H1 (cell line): ENCODE data around the gene SLC44A5. TPM values are rescaled to one million over a fixed set of nuclear protein-coding genes. Genes with fewer than 3 reads are reported as not detected.

Experiments used
- CTCF ChIA-PET: fragments of 300-600 bp; sonication (Branson Sonifier 250); formaldehyde crosslinking; loops from one replicate; lab custom pipeline; 2021; ENCODE audit not compliant: partially characterized antibody; lab: Charles Lee
- POLR2A ChIA-PET: fragments of 300-600 bp; sonication (Branson Sonifier 250); formaldehyde crosslinking; loops from one replicate; lab custom pipeline; 2021; ENCODE audit warnings: inconsistent platforms; ENCODE audit not compliant: partially characterized antibody; lab: Charles Lee
- DNase-seq, 2 experiments: peaks; one replicate each; pipeline versions ENCODE4 v3.0.0 to v3.0.0-alpha.2; 2010 to 2022; ENCODE audit warnings: low spot score in 2 of 2, low read depth in 1 of 2, mixed read lengths in 1 of 2
- FAIRE-seq: peaks from 2 replicates; lab custom pipeline; 2011; peaks lifted over from hg19 to GRCh38; lab: Jason Lieb, UNC
- H2AFZ ChIP-seq: 2 replicates; pipeline ENCODE4 v1.8.1; 2012; ENCODE audit warnings: low read length, inconsistent platforms
- H2AK5ac ChIP-seq: 2 replicates; pipeline ENCODE4 v1.6.1; 2013; ENCODE audit warnings: low read depth, low read length
- H2BK120ac ChIP-seq: replicated peaks from 2 replicates; pipeline ENCODE3; 2013; ENCODE audit warnings: low read depth, low read length, inconsistent platforms
- H2BK12ac ChIP-seq: 2 replicates; pipeline ENCODE4 v1.6.1; 2013; ENCODE audit warnings: low read depth, low read length
- H2BK15ac ChIP-seq: 2 replicates; pipeline ENCODE4 v1.6.1; 2013; ENCODE audit warnings: low read length
- H2BK20ac ChIP-seq: 2 replicates; pipeline ENCODE4 v1.6.1; 2013; ENCODE audit warnings: low read length
- H2BK5ac ChIP-seq: 2 replicates; pipeline ENCODE4 v1.6.1; 2013; ENCODE audit warnings: low read depth, low read length
- H3K14ac ChIP-seq: 2 replicates; pipeline ENCODE4 v1.6.1; 2013; ENCODE audit warnings: inconsistent platforms; ENCODE audit not compliant: insufficient read length
- H3K18ac ChIP-seq: 2 replicates; pipeline ENCODE4 v1.6.1; 2013; ENCODE audit warnings: low read length; ENCODE audit errors: extremely low read depth
- H3K23ac ChIP-seq: 2 replicates; pipeline ENCODE4 v1.6.1; 2013; ENCODE audit warnings: inconsistent platforms; ENCODE audit not compliant: insufficient read length
- H3K23me2 ChIP-seq: 2 replicates; pipeline ENCODE4 v1.6.1; 2013; ENCODE audit warnings: low read depth, low read length
- H3K27ac ChIP-seq: 2 replicates; pipeline ENCODE4 v1.6.1; 2011; ENCODE audit warnings: low read depth, low read length, inconsistent platforms
- H3K27me3 ChIP-seq, 4 experiments: replicated peaks in 1 of 4; 1 replicate in 1 of 4; 2 replicates in 3 of 4; pipeline versions ENCODE4 v1.6.1 to v1.8.1; 2011 to 2013; ENCODE audit warnings: low read length in 3 of 4, mild to moderate bottlenecking in 3 of 4, inconsistent platforms in 2 of 4, mixed read lengths in 2 of 4, moderate library complexity in 1 of 4; ENCODE audit not compliant: control insufficient read depth in 3 of 4, insufficient read depth in 3 of 4; ENCODE audit errors: extremely low read depth in 1 of 4
- H3K36me3 ChIP-seq, 4 experiments: 2 replicates each; pipeline versions ENCODE4 v1.6.1 to v1.8.1; 2011 to 2013; ENCODE audit warnings: mild to moderate bottlenecking in 4 of 4, low read length in 3 of 4, moderate library complexity in 2 of 4, control low read depth in 1 of 4, inconsistent platforms in 1 of 4; ENCODE audit not compliant: insufficient read depth in 4 of 4, control insufficient read depth in 2 of 4
- H3K4ac ChIP-seq: replicated peaks from 2 replicates; pipeline ENCODE3; 2013; ENCODE audit warnings: low read length, low read depth, mixed read lengths, inconsistent platforms; ENCODE audit not compliant: insufficient read length
- H3K4me1 ChIP-seq, 4 experiments: replicated peaks in 1 of 4; 1 replicate in 1 of 4; 2 replicates in 3 of 4; pipeline versions ENCODE4 v1.6.1 to v1.8.1; 2011 to 2013; ENCODE audit warnings: low read length in 3 of 4, inconsistent platforms in 2 of 4, mixed read lengths in 1 of 4; ENCODE audit not compliant: insufficient read depth in 4 of 4, control insufficient read depth in 3 of 4
- H3K4me2 ChIP-seq, 2 experiments: 2 replicates each; pipeline versions ENCODE4 v1.6.1 to v1.8.1; 2011 to 2013; ENCODE audit warnings: low read depth in 2 of 2, low read length in 2 of 2, control low read depth in 1 of 2, inconsistent platforms in 1 of 2, mild to moderate bottlenecking in 1 of 2; ENCODE audit not compliant: insufficient read depth in 1 of 2
- H3K4me3 ChIP-seq, 4 experiments: fragments of 200-600, 300-600 bp in 1 of 4; sonication (generic), shearing (Covaris generic), sonication (Bioruptor Twin) in 1 of 4; 2 replicates each; pipeline versions ENCODE4 v1.5.1 to v1.8.1; 2011 to 2016; ENCODE audit warnings: low read length in 4 of 4, low read depth in 3 of 4, control low read depth in 2 of 4, inconsistent platforms in 2 of 4, mild to moderate bottlenecking in 2 of 4, mixed read lengths in 1 of 4, moderate library complexity in 1 of 4; ENCODE audit not compliant: insufficient read depth in 2 of 4; ENCODE audit errors: extremely low read depth in 1 of 4
- H3K56ac ChIP-seq: replicated peaks from 2 replicates; pipeline ENCODE3; 2013; ENCODE audit warnings: low read depth, mild to moderate bottlenecking, mixed read lengths, low read length, inconsistent platforms; ENCODE audit not compliant: insufficient read length
- H3K79me1 ChIP-seq: 2 replicates; pipeline ENCODE4 v1.6.1; 2013; ENCODE audit warnings: low read depth, low read length, control low read depth
- H3K79me2 ChIP-seq, 2 experiments: 2 replicates each; pipeline versions ENCODE4 v1.6.1 to v1.8.1; 2012 to 2013; ENCODE audit warnings: low read length in 2 of 2, mild to moderate bottlenecking in 2 of 2, inconsistent platforms in 1 of 2; ENCODE audit not compliant: insufficient read depth in 2 of 2, control insufficient read depth in 1 of 2
- H3K9ac ChIP-seq, 4 experiments: replicated peaks in 1 of 4; 1 replicate in 1 of 4; 2 replicates in 3 of 4; pipeline versions ENCODE4 v1.6.1 to v1.8.1; 2011 to 2013; ENCODE audit warnings: low read depth in 3 of 4, low read length in 3 of 4, control low read depth in 2 of 4, mild to moderate bottlenecking in 2 of 4, moderate library complexity in 2 of 4, inconsistent platforms in 1 of 4; ENCODE audit errors: extremely low read depth in 1 of 4
- H3K9me3 ChIP-seq, 2 experiments: 2 replicates each; pipeline versions ENCODE4 v1.6.1 to v1.8.1; 2012 to 2013; ENCODE audit warnings: mild to moderate bottlenecking in 2 of 2, moderate library complexity in 2 of 2, control low read depth in 1 of 2, inconsistent platforms in 1 of 2, low read depth in 1 of 2, low read length in 1 of 2, mixed read lengths in 1 of 2; ENCODE audit not compliant: insufficient read depth in 2 of 2
- H4K20me1 ChIP-seq, 2 experiments: replicated peaks in 1 of 2; 2 replicates each; pipeline versions ENCODE3 to v1.8.1; 2011 to 2013; ENCODE audit warnings: inconsistent platforms in 2 of 2, low read length in 2 of 2, mild to moderate bottlenecking in 1 of 2; ENCODE audit not compliant: insufficient read depth in 2 of 2, control insufficient read depth in 1 of 2
- H4K5ac ChIP-seq: 2 replicates; pipeline ENCODE4 v1.6.1; 2013; ENCODE audit warnings: low read length, low read depth, mixed read lengths, inconsistent platforms; ENCODE audit not compliant: insufficient read length
- H4K8ac ChIP-seq: 2 replicates; pipeline ENCODE4 v1.8.0; 2013; ENCODE audit warnings: mild to moderate bottlenecking, moderate library complexity, low read length, inconsistent platforms; ENCODE audit not compliant: insufficient read depth; ENCODE audit errors: extremely low read depth
- H4K91ac ChIP-seq: replicated peaks from 2 replicates; pipeline ENCODE3; 2013; ENCODE audit warnings: low read length, mixed read lengths, inconsistent platforms; ENCODE audit not compliant: insufficient read length
- ASH2L ChIP-seq: fragments of 200-600, 300-600 bp; sonication (generic); IDR thresholded peaks from one replicate; pipeline ENCODE4 v1.7.1; 2017; ENCODE audit warnings: low read length
- CBX8 ChIP-seq: fragments of 300-800, 300-1000 bp; sonication (generic); IDR thresholded peaks from 2 replicates; pipeline ENCODE4 v1.7.1; 2016; ENCODE audit warnings: low read depth, low read length, borderline replicate concordance
- CEBPB ChIP-seq: IDR thresholded peaks from 2 replicates; pipeline ENCODE4 v1.6.1; 2012; ENCODE audit warnings: low read depth, low read length
- GABPA ChIP-seq: IDR thresholded peaks from 2 replicates; pipeline ENCODE4 v1.6.1; 2011; ENCODE audit warnings: mild to moderate bottlenecking, low read length, moderate library complexity, borderline replicate concordance; ENCODE audit not compliant: insufficient read depth
- KDM4A ChIP-seq: IDR thresholded peaks from one replicate; pipeline ENCODE4 v1.7.1; 2012; ENCODE audit warnings: low read depth, mild to moderate bottlenecking, moderate library complexity, low read length, inconsistent platforms; ENCODE audit not compliant: severe bottlenecking
- NRF1 ChIP-seq: IDR thresholded peaks from 2 replicates; pipeline ENCODE4 v1.6.1; 2011; ENCODE audit warnings: mild to moderate bottlenecking, low read depth, low read length, improper control_type of control experiment
- POLR2AphosphoS5 ChIP-seq: IDR thresholded peaks from 2 replicates; pipeline ENCODE4 v1.6.1; 2011; ENCODE audit warnings: low read depth, low read length
- SAP30 ChIP-seq: fragments of 300-600 bp; sonication (generic); IDR thresholded peaks from 2 replicates; pipeline ENCODE4 v1.7.1; 2012; ENCODE audit warnings: low read length, moderate library complexity, mild to moderate bottlenecking, inconsistent platforms; ENCODE audit not compliant: insufficient read depth, insufficient replicate concordance
- SP1 ChIP-seq: IDR thresholded peaks from 2 replicates; pipeline ENCODE4 v1.6.1; 2011; ENCODE audit warnings: low read depth, low read length
- TEAD4 ChIP-seq: IDR thresholded peaks from 2 replicates; pipeline ENCODE4 v1.6.1; 2012; ENCODE audit warnings: low read depth, low read length, inconsistent platforms, mixed read lengths
- WGBS, 2 experiments: shearing (Covaris generic) in 1 of 2; methylation state at CpG; one replicate each; pipeline versions ENCODE4 v1.1.6 to v1.1.7; 2013 to 2015; ENCODE audit warnings: low lambda C conversion rate in 2 of 2, mixed read lengths in 2 of 2, inconsistent platforms in 1 of 2, low coverage in 1 of 2, missing lambda C conversion rate in 1 of 2; ENCODE audit not compliant: insufficient replicate concordance in 2 of 2, insufficient coverage in 1 of 2, insufficient read length in 1 of 2; ENCODE audit errors: extremely low coverage in 1 of 2, missing lambda C conversion rate in 1 of 2; 5-methylcytosine and 5-hydroxymethylcytosine counted together
- polyA plus RNA-seq, 7 experiments: library from polyadenylated mRNA; depleted of rRNA in 3 of 7; stranded (reverse) in 5 of 7; unstranded in 2 of 7; fragments of >200 nt in 5 of 7; fragments of 200-250 nt in 2 of 7; gene quantifications; 1 replicate in 5 of 7; 2 replicates in 1 of 7; 4 replicates in 1 of 7; pipeline versions ENCODE4 v1.2.1 to v1.2.3, GENCODE V29; 2011 to 2013; ENCODE audit warnings: missing spikeins in 2 of 7, mixed read lengths in 2 of 7
- total RNA-seq: library from RNA; stranded (reverse); fragmentation: NEBNext Ultra II Directional; extraction: Animal tissue kit (Norgen Biotek cat#: 25700); gene quantifications from 2 replicates; pipeline ENCODE4 v1.2.1, GENCODE V29; 2021

Gene SLC44A5
- total and polyA plus RNA-seq, 2 of the 8 experiments (the other 6 are each of a cell fraction or from before 2014, with no cell fraction given): 1.8 to 3.3 TPM

- WGBS, 2 experiments: 99% methylated on average over 5 of the region's 5 CpGs; no CpG with 5 or more reads in 1 of the 2 experiments
- Histone ChIP-seq H3K79me1 (no peaks in the 10 kb centered on the region), H4K20me1 (no peaks in the 10 kb centered on the region), H2BK120ac (no peak overlapping the region), H3K23me2 (no peaks in the 10 kb centered on the region), H2BK15ac (no peak overlapping the region), H3K9ac (no peak overlapping the region), H3K9me3 (no peaks in the 10 kb centered on the region), H3K56ac (no peak overlapping the region), H2BK20ac (no peak overlapping the region), H3K79me2 (no peaks in the 10 kb centered on the region), H4K5ac (no peak overlapping the region), H2BK12ac (no peak overlapping the region), H3K27me3 (no peaks in the 10 kb centered on the region), H3K36me3 (no peaks in the 10 kb centered on the region), H3K18ac (no peak overlapping the region), H3K4me1 (no peaks in the 10 kb centered on the region), H3K27ac (no peak overlapping the region), H2AFZ (no peak overlapping the region), H3K4me2 (no peak overlapping the region), H3K23ac (no peak overlapping the region), H3K14ac (no peak overlapping the region), H3K4me3 (no peak overlapping the region), H2BK5ac (no peak overlapping the region), H4K91ac (no peak overlapping the region), H3K4ac (no peak overlapping the region), H2AK5ac (no peak overlapping the region), H4K8ac (no peak overlapping the region)
- TF ChIP-seq TEAD4 (no peak), KDM4A (no peak), POLR2AphosphoS5 (no peak), NRF1 (no peak), SAP30 (no peak), ASH2L (no peak), CBX8 (no peak), GABPA (no peak), CEBPB (no peak), SP1 (no peak)
- DNase-seq (no peak), FAIRE-seq (no peak)
- ChIA-PET POLR2A (no interaction called here), CTCF (interaction anchor here (0.6 to 1.7 kb wide), 6 partner anchors 9 to 320 kb away, joined by 3 to 7 read pairs (median 4); no protein-coding TSS in a partner anchor)
These were observed 160.9 kb downstream of the SLC44A5 start for GRCh38 chr1:75449998-75450397.
